Umbilical cord (tissue), 2 donors: ENCODE data around the gene ELAVL3. TPM values are rescaled to one million over a fixed set of nuclear protein-coding genes. Genes with fewer than 3 reads are reported as not detected.
"Not testable (repeated sequence)": the region's sequence is repeated elsewhere in the genome, so short reads cannot be mapped to it uniquely, and the experiment has no call there.

ENCODE experiments used
- DNase-seq: peaks from one replicate; pipeline ENCODE4 v3.0.0-alpha.2; 2015; ENCODE audit warnings: low spot score
- total RNA-seq: library from RNA; depleted of rRNA; stranded (reverse); fragments of >200 nt; gene quantifications from one replicate; pipeline ENCODE4 v1.2.3, GENCODE V29; 2014; ENCODE audit warnings: low replicate concordance; ENCODE audit not compliant: insufficient read depth

Gene ELAVL3
- total RNA-seq, 1 donor from 2014 or later, result 1.2 TPM

DNA sequence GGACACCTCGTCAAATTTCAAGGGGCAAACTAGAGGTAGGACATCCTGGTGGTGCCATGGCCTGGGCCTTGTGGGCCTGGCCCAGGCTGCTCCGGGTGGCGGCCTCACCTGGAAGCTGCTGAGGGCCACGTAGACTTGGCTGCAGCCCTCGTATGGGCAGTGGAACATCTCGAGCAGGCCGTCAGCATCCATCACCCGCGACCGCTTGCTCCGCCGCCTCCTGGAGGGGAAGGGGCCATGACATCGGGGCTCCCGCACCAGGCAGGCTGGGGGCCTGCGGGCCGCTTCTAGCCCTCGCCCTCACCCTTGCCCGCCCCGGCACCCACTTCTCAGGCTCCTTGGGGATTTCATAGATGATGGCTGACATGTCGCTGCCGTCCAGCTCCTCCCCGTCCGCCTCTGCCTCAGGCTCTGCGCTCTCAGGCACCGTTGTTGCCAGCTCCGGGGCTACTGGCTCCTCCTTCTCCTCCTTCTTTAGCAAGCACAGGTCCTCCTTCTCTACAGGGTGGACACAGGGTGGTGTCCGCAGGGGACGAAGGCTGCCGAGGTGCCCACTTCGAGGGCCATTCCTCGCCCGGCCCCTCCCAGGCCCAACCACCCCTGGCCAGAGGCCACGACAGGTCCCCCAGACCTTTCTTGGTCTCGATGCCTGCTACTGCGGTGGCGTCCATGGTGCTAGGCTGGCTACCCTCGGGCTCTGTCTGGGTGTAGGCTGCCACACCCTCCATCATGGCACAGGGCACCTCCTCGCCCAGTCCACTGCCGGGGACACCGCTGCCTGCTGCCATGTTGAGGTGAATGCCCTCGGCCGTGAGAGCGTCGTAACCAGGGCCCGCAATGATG lies 6.0 kb upstream of the ELAVL3 start:
- no peak for DNase-seq

DNA sequence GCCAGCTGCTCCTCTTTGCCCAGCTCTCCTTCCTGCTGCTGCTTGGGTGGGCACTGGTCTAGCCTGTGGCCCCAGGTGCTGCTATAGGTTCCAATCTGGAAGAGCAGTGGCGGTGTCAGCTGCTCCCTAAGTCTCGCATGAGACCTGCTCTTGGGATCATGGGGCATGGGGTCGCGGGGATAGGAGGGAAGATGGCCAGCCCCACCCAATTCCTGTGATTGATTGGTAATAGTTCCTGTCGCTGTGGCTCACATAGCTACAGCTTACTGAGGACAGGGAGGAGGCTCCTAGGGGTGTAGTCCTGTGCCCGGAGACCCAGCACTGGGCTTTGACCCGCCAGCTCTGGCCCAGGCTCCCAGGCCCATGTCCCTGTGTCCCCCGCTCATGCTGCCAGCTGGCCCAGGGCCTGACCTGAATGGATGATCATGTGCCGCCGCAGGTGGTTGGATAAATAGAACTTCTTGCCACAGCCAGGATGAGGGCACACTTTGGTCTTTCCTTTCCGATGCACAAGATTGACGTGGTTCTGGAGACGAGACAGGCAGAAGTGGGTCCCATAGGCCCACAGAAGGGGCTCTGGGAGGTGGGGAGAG lies 4.5 kb upstream of the ELAVL3 start:
- DNase-seq, result no peak

DNA sequence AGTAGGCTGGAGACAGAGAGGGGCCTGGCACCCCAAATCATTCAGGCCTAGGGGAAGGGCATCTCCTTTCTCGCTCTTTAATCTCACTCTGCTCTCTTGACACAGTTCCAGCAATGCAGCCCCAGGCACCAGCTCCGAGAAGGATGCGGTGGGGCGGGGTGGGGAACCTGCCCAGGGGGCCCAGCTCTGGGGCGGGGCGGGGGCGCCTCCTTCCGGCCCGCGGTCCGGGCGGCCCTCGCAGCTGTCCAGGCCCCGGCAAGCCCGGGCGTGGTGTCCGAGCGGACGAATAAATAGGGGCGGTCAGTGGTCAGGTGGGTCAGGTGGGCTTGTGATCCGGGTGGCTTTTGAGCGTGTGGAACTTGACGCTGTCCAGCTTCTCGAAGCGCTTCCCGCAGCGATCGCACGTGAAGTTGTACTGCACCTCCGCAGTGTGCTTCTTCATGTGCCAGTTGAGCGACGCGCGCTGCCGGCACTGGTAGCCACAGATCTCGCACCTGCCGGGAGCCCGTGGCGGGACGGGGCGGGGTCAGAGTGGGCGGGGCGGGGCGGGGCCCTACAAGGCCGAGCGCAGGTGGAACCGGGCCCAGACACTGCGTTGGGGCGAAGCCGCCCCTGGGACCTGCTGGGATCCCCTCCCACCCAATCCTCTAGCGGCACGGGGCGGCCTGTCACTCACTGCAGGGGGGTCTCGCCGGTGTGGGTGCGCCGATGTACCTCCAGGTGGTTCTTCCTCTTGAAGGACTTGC lies 2.7 kb upstream of the ELAVL3 start:
- DNase-seq, result no peak

DNA sequence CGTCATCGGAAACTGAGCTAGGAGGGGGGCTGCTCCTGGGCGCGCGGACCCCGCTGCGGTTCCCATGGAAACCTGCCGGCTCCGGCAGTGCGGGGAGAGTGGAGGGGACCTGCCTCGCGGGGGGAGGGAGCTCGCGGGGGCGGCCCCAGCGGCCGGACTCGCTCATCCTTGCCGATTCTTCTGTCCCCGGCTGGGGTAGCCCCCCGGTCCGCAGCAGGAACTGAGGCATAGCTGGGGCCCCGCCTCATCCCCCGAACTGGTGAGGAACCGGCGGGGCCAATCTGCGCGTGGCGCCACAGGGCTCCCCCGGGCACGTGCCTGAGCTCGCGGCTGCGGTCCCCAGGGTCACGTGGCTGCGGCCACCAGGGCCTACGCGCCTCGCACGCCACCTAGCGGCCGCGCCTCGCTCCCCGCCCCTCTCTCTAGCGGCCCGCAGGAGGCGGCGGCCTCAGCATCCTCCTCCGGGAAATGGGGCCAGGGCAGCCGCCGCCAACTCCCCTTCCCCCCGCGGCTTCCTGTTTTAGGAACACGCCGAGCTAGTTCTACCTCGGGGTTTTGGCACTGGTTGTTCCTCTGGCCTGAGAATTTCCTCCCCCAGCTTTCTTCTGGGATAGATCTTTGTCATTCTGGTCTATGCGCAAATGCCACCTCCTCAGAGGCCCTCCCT lies 1.7 kb upstream of the ELAVL3 start:
- peak; percentile 69 for DNase-seq

DNA sequence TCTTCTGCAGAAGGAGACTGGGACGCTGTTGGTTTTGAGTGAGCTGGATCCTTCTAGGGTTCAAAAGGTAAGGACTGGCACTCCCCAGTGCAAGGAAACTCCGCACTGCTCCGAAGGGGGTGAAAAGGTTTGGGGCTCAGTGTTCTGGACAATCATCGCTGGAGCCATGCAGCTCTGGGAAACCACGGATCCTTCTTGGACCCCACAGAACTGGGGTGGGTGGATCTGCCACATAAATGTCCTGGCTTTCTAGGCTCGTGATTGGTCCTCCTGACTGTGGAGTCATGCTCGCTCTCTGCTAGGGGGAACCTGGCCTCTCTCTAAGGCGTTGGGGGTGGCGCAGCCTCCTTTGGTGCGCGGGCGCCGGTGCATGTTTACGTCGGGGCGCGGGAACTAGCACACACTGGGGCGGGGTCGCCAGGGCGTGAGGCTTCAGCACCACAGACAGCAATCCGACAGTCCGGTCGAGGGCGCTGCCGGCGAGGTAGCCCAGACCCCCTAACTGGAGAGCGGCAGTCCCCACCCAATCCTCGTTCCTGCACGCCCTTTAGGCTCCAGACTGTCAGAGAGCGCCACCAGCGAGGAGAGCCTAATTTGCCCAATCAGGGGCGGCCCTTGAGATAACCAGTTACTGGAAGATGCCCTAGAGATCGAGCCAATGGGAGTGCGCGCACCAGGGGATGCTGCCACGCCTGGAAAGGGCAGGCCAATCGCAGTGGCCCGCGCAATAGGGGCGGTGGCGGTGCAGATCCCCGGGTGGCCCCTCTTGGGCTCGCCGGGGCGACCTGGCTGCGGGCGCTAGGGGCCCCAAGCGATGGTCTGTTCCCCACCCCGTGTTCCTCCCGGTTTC lies 913 bp upstream of the ELAVL3 start:
- DNase-seq, result peak; percentile 86

DNA sequence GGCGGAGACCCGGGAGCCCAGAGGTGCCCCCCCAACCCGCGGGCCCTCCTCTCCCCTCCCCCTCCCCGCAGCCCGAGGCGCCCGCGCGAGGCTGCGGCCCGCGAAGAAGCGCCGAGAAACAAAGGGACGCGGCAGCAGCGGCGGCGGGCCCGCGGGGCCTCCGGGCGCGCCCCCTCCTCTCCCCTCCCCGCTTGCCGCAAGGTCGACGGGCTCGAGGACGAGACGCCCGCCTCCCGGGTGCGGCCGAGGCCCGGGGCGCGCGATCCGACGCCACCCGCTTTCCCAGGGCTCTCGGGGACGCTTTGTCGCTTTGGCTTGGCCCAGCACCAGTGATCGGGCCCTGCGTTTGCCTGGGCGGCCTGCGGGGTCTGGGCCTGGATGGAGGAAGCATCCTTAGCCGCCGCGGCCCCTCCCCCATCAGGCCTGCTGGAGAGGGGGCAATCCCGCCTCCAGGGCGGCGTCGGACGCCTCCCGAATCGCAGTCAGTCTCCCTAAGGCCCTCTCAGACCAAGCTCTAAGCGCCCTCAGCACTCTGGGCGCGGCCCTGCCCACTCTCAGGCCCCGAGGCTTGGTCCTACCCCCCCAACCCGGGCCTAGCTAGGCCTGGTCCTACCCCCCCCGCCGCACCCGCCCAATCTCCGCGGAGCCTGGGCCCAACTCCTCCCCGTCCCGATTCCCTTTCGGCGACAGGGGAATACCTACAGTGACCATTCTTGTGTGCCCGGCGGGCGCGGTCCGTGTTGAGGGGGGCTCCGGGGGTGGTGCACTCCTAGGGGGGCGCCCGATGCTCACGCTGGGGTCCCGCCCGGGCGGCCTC lies 740 bp downstream of the ELAVL3 start:
- no peak for DNase-seq

DNA sequence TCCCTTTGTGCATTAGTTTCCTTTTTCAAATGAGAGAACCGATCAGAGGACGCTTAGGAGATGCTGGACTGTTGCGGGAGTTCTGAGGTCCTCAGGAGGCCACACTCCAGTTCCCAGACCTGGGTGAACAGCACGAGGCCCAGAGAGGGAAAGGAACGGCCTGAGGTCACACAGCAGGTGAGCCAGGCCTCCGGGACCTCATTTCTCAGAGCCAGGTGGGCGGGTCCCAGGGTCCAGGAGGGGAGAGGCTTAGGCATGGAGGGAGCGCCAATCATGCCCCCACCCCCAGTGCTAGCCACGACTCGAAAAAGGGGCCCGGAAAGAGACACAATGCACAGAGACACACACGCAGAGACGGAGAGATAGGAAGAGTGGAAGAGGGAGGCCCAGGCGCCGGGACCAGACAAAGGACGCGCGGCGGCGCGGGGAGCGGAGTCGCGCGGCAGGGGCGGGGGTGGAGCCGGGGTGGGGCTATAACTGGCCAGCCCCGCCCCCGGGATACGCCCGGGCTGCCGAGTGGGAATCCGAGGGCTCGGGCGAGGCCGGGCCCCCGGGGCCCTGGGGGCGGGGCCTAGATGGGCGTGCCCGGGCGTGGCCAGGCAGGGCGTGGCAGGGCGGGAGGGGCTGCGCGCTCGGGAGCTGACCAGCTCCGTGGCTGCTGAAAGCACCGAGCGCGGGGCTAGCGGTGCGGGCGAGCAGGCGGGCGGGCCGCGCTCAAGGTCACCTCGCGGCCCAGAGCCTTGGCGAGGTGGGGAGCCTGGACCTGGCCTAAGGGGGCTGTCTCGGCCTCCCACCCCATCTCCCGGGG lies 1.6 kb downstream of the ELAVL3 start:
- DNase-seq, result no peak

DNA sequence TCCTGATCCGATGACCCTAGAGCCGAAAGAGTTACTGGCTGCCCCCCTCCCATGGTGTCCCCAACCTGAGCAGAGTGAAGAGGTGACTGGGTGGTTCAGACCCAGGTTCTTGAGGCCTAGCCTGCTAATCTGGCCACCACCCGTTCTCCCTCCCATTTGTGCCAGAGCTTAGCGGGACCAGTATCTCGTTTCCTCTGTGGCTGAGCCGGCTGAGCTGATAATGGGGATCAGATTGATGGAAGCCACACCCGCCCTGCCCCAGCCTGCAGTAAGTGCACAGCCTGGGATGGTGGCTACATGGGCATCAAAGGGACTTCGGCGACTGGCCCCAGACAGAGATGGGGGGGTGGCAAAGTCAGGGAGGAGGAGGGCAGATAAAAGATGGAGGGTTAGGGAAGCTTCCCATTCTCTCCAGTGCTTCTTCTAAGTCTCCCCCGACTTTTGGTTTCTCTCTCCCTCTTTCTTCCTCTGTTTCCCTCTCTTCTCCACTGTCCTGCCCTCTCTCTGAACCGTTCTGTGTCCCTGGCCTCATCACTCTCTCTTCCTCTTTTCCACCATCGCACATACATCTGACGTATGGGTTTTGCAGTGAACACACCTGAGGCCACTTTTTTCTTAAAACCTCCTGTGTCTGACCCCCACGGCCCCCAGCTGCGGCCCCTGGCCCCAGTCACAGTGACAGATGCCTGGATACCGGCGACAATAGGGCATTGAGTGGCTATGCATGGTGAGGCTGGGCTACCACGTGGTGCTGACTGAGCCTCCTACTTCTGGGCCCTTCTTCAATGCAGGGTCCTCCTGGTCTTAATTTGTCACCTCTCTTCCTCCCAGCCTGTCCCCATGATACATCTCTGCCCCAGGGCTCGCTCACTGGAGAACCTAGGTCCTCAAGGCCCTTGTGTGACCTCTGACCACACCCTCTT lies 2.4 kb downstream of the ELAVL3 start:
- DNase-seq, result no peak

DNA sequence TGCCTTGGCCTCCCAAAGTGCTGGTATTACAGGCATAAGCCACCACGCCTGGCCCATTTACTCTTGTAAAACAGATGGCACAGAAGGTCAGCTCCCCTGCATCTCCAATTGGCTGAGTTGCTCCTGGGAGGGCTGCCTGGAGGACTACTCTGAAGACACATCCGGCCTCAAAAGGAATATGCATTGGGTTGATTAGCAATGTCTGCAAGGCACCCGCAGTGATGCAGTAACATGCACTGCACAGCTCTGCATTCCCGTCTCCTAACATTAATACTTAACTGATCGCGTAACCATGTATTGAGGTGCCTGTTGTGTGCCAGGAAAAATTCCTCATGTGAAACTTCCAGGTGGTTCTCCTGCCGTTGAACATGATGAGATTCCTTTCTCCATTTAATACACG lies 5.0 kb downstream of the ELAVL3 start:
- DNase-seq, result no peak

DNA sequence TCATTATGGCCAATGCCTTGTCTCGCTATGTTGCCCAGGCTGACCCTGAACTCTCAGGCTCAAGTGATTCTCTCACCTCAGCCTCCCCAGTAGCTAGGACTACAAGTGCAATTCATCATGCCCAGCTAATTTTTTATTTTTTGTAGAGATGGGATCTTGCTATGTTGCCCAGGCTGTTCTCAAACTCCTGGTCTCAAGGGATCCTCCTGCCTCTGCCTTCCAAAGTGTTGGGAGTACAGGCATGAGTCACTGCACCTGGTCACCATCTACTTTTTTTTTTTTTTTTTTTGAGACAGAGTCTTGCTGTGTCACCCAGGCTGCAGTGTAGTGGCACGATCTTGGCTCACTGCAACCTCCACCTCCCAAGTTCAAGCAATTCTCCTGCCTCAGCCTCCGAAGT lies 5.5 kb downstream of the ELAVL3 start:
- not testable (repeated sequence) for DNase-seq

DNA sequence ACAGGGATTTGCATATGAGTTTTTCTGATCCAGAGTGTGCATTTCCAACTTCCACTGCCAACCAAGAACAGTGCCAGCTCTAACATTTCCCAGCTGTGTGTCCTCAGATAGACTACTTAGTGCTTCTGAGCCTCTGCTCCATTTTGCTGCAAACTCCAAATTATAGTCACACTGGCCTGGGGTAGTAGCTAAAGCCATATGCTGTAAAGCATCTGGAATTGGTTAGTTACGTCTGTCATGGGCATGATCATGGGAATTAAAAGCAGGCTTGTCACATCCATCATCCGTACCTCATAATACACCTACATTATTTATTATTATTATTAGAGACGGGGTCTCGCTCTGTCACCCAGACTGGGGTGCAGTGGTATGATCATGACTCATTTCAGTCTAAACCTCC lies 7.1 kb downstream of the ELAVL3 start:
- DNase-seq, result no peak

DNA sequence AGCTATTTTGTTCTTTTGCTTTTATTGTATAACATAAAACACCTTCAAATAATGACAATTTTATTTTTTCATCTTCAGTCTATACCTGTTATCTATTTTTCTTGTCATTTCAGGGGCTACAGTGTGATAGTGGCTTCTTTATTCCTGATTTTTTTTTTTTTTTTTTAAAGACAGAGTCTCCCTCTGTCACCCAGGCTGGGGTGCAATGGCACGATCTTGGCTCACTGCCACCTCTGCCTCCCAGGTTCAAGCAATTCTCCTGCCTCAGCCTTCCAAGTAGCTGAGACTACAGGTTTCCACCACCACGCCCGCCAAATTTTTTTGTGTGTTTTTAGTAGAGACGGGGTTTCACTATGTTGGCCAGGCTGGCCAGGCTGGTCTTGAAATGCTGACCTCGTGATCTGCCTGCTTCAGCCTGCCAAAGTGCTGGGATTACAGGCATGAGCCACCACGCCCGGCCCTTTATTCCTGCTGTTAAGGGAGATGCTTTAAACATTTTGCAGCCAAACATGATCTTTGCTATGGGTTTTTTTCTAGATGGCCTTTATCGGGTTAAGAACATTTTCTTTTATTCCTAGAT lies 12.5 kb downstream of the ELAVL3 start:
- peak; percentile 66 for DNase-seq

DNA sequence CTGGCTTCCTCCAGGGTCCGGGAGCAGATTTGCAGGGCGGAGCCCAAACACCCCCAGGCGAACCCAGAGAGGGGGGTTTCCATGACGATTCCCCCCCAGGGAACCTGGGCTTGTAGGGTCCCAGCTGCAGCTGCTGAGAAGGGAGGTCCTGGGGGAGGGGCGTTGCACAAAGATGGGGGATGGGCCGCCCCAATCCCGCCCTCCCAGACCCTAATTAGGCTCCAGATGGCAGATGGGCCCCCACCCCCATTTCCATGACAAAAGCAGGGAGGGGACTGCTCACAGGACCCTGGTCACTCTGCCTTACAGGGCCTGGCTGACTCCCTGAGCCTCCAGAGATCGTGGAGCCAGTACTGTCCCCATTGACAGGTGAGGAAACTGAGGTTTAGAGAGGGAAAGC lies 15.2 kb downstream of the ELAVL3 start:
- no peak for DNase-seq

DNA sequence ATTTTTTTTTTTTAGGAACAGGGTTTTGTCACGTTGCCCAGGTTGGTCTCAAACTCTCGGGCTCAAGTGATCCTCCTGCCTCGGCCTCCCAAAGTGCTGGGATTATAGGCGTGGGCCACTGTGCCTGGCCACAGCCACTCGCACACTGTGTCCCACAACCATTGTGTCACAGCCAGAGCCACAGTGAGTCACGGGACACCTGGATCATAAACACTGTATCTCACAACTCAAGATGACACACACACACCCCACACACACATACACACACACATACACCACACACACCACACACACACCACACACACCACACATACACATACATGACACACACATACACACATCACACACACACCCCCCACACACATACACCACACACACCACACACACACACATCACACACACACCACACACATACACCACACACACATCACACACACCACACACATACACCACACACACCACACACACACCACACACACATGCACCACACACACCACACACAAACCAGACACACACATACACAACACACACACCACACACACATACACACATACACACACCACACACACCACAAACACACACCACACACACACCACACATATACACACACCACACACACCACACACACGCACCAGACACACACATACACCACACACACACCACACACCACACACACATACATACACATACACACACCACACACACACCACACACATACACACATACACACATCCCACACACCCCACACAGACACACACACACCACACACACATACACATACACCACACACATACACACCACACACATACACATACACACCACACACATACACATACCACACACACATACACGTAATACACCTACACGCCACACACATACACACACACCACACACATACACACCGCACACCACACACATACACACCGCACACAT lies 16.2 kb downstream of the ELAVL3 start:
- DNase-seq, result no peak

DNA sequence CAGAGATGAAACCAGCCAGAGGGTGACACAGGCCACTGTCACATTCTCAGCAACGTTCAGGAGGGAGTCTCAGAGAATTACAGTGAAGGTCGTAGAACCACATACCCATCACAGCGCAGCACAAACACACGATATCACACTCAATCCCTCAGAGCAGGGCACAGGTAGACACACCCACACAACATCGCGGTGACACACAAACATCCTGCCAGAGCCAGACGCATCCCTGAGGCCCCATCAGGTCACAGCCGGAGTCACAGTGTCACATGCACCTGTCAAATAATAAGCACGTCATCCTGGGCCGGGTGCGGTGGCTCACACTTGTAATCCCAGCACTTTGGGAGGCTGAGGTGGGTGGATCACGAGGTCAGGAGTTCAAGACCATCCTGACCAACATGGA lies 17.5 kb downstream of the ELAVL3 start:
- DNase-seq, result no peak

DNA sequence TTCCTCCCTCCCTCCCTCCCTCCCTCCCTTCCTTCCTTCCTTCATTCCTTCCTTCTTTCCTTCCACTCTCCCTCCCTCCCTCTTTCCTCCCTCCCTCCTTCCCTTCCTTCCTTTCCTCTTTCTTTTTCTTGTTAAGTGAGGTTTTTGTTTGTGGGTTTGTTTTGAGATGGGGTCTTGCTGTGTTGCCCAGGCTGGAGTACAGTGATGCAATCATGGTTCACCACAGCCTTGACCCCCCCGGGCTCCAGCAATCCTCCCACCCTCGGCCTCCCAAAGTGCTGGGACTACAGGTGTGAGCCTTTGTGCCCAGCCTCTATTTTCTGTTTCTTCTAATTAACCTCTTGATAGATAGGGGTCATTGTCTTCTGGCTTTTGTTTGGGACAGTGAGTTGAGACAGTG lies 19.4 kb downstream of the ELAVL3 start:
- DNase-seq, result no peak

DNA sequence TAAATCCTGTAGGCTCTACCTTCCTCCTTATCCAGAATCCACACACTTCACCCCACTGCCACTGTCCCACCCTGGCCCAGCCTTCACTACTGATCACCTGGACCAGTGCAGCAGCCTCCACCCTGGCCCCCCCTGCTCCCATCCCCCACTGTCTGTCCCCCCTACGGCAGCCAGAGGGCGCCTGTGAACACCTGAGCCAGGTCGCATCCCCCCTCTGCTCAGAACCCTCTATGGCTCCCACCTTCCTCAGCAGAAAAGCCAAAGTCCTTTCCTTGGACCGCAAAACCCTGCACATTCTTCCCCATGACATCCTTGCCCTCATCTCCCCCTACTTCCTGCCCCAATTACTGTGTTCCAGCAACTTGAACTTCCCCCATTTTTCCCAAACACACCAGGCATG lies 20.6 kb downstream of the ELAVL3 start:
- no peak for DNase-seq
